SW480 (cell line): ENCODE results near the gene VAX1.
"Not testable (repeated sequence)": the region's sequence is repeated elsewhere in the genome, so short reads cannot be mapped to it uniquely, and the experiment has no call there.

Experiments used
- DNase-seq: peaks from one replicate; pipeline ENCODE4 v3.0.0-alpha.2; 2016; ENCODE audit warnings: low spot score

VAX1 gene

GRCh38 chr10:117134306-117135025, 3.6 kb downstream of the VAX1 start:
- DNase-seq = no peak

- DNase-seq = no peak
Observed at GRCh38 chr10:117134056-117134305, 4.1 kb downstream of the VAX1 start.

- DNase-seq = no peak
Observed at GRCh38 chr10:117133273-117134055, 4.6 kb downstream of the VAX1 start.

GRCh38 chr10:117132751-117133231, 5.3 kb downstream of the VAX1 start:
- no peak for DNase-seq

- peak; percentile 14 for DNase-seq
Observed at GRCh38 chr10:117131376-117132327, 6.4 kb downstream of the VAX1 start.

GRCh38 chr10:117130862-117131375, 7.2 kb downstream of the VAX1 start:
- DNase-seq = no peak

- DNase-seq = no peak
Observed at GRCh38 chr10:117130346-117130745, 7.7 kb downstream of the VAX1 start.

- not testable (repeated sequence) for DNase-seq
Observed at GRCh38 chr10:117126645-117127044, 11.4 kb downstream of the VAX1 start.

- DNase-seq = no peak
Observed at GRCh38 chr10:117126034-117126433, 12.0 kb downstream of the VAX1 start.

- peak; percentile 22 for DNase-seq
Observed at GRCh38 chr10:117112220-117112619, 25.9 kb downstream of the VAX1 start.

GRCh38 chr10:117107238-117107637, 30.8 kb downstream of the VAX1 start:
- no peak for DNase-seq

GRCh38 chr10:117096599-117097201, 41.4 kb downstream of the VAX1 start:
- no peak for DNase-seq

GRCh38 chr10:117094856-117095255, 43.2 kb downstream of the VAX1 start:
- no peak for DNase-seq

GRCh38 chr10:117092386-117092785, 45.7 kb downstream of the VAX1 start:
- no peak for DNase-seq

GRCh38 chr10:117090834-117091233, 47.2 kb downstream of the VAX1 start:
- DNase-seq = no peak

GRCh38 chr10:117087521-117087920, 50.5 kb downstream of the VAX1 start:
- DNase-seq = no peak

GRCh38 chr10:117086546-117086945, 51.5 kb downstream of the VAX1 start:
- peak; percentile 30 for DNase-seq

GRCh38 chr10:117084421-117085246, 53.4 kb downstream of the VAX1 start:
- DNase-seq = not testable (repeated sequence)
